K562 (cell line): ENCODE data around the gene PRDM1. TPM values are rescaled to one million over a fixed set of nuclear protein-coding genes. Genes with fewer than 3 reads are reported as not detected.
A peak's percentile ranks its signal among the peaks of the same experiment; 100 is the strongest.

ENCODE experiments used
- ATAC-seq: fragments of 200-7000 bp; cut with Tn5 transposase; 3 replicates; pipeline ENCODE4 v1.9.1; 2020; ENCODE audit warnings: moderate library complexity
- BruUV-seq: library from RNA; stranded (reverse); fragments of 400-500 nt; replicated peaks from 2 replicates; lab custom pipeline; 2021; lab: Mats Ljungman, UMichigan
- CTCF ChIA-PET: fragments of 300-600 bp; formaldehyde crosslinking; extraction: SDS; loops from one replicate; lab custom pipeline; 2021; ENCODE audit warnings: low intra/inter-chr PET ratio; lab: Yijun Ruan, JAX
- POLR2A ChIA-PET: fragments of 300-600, 350-650 bp; sonication (Branson Sonifier 250); formaldehyde crosslinking; extraction: SDS; loops from one replicate; lab custom pipeline; 2021; ENCODE audit warnings: antibody characterized with exemption, inconsistent platforms; lab: Yijun Ruan, JAX
- DNase-seq, 4 experiments: peaks; one replicate each; pipeline versions ENCODE4 v3.0.0 to v3.0.0-alpha.2; 2011 to 2018; ENCODE audit warnings: low spot score in 3 of 4, mixed read lengths in 3 of 4; ENCODE audit errors: extremely low read depth in 1 of 4
- FAIRE-seq: peaks from 2 replicates; lab custom pipeline; 2011; peaks lifted over from hg19 to GRCh38; lab: Jason Lieb, UNC
- H2AFZ ChIP-seq: 2 replicates; pipeline ENCODE4 v1.6.0; 2011; ENCODE audit warnings: low read depth, low read length, control low read depth, inconsistent platforms
- H3K27ac ChIP-seq: fragments of 200-600 bp; 3 replicates; pipeline ENCODE4 v1.8.0; 2011; ENCODE audit warnings: low read depth, mild to moderate bottlenecking, control low read depth, inconsistent platforms, low read length, moderate library complexity, mixed read lengths; ENCODE audit errors: extremely low read depth
- H3K27me3 ChIP-seq, 2 experiments: fragments of 300-600 bp in 1 of 2; 2 replicates in 1 of 2; 3 replicates in 1 of 2; pipeline versions ENCODE4 v1.6.0 to v1.8.0; 2011; ENCODE audit warnings: inconsistent platforms in 2 of 2, low read length in 2 of 2, mild to moderate bottlenecking in 1 of 2, mixed read lengths in 1 of 2, moderate library complexity in 1 of 2; ENCODE audit not compliant: control insufficient read depth in 2 of 2, insufficient read depth in 2 of 2
- H3K36me3 ChIP-seq: fragments of 300-600 bp; 3 replicates; pipeline ENCODE4 v1.8.0; 2011; ENCODE audit warnings: mild to moderate bottlenecking, low read length, inconsistent platforms; ENCODE audit not compliant: control insufficient read depth, insufficient read depth
- H3K4me1 ChIP-seq, 2 experiments: fragments of 200-600 bp in 1 of 2; replicated peaks in 1 of 2; 2 replicates in 1 of 2; 3 replicates in 1 of 2; pipeline versions ENCODE4 v1.5.1 to v1.8.0; 2011; ENCODE audit warnings: inconsistent platforms in 2 of 2, low read length in 2 of 2, mild to moderate bottlenecking in 1 of 2, mixed read lengths in 1 of 2, moderate library complexity in 1 of 2; ENCODE audit not compliant: control insufficient read depth in 2 of 2, insufficient read depth in 2 of 2
- H3K4me2 ChIP-seq: 2 replicates; pipeline ENCODE4 v1.6.1; 2011; ENCODE audit warnings: low read length, control low read depth, inconsistent platforms, mixed read lengths; ENCODE audit not compliant: insufficient read depth
- H3K4me3 ChIP-seq: fragments of 200-600 bp; sonication (generic), shearing (Covaris generic); 2 replicates; pipeline ENCODE4 v1.5.1; 2016; ENCODE audit warnings: control low read depth, inconsistent platforms
- H3K79me2 ChIP-seq: fragments of 200-600 bp; 3 replicates; pipeline ENCODE4 v1.8.0; 2011; ENCODE audit warnings: low read length, inconsistent platforms; ENCODE audit not compliant: control insufficient read depth, insufficient read depth
- H3K9ac ChIP-seq, 2 experiments: 2 replicates each; pipeline versions ENCODE4 v1.6.0 to v1.6.1; 2011; ENCODE audit warnings: low read depth in 2 of 2, low read length in 2 of 2, control low read depth in 1 of 2, inconsistent platforms in 1 of 2, mild to moderate bottlenecking in 1 of 2, mixed read lengths in 1 of 2; ENCODE audit not compliant: insufficient read depth in 1 of 2
- H3K9me1 ChIP-seq: one replicate; pipeline ENCODE4 v1.6.0; 2011; ENCODE audit warnings: inconsistent platforms, mild to moderate bottlenecking, low read length, moderate library complexity; ENCODE audit not compliant: control insufficient read depth, insufficient read depth
- H3K9me3 ChIP-seq: replicated peaks from 2 replicates; pipeline ENCODE4 v1.5.1; 2011; ENCODE audit warnings: low read depth, low read length, inconsistent platforms; ENCODE audit not compliant: control insufficient read depth, insufficient read depth
- H4K20me1 ChIP-seq: replicated peaks from 2 replicates; pipeline ENCODE4 v1.6.1; 2011; ENCODE audit warnings: low read length, inconsistent platforms, mixed read lengths; ENCODE audit not compliant: control insufficient read depth, insufficient read depth
- AFF1 ChIP-seq, 2 experiments: fragments of 450-650 bp; IDR thresholded peaks; 2 replicates each; pipeline ENCODE4 v1.6.1; 2018; ENCODE audit warnings: mild to moderate bottlenecking in 2 of 2, low read depth in 1 of 2; ENCODE audit not compliant: partially characterized antibody in 2 of 2
- GMEB1 ChIP-seq: fragments of 250-450 bp; sonication (Bioruptor Pico); IDR thresholded peaks from 2 replicates; pipeline ENCODE4 v1.4.0; 2020; ENCODE audit warnings: mild to moderate bottlenecking
- HMG20B ChIP-seq: fragments of 250-450 bp; sonication (Bioruptor Pico); IDR thresholded peaks from 2 replicates; pipeline ENCODE4 v1.5.0; 2021; ENCODE audit warnings: mild to moderate bottlenecking
- HNRNPK ChIP-seq: fragments of 200-400 bp; formaldehyde crosslinking; IDR thresholded peaks from one replicate; pipeline ENCODE4 v1.6.1; 2018; ENCODE audit warnings: mild to moderate bottlenecking, low read depth, low read length; ENCODE audit not compliant: poor library complexity, severe bottlenecking
- MAFK ChIP-seq: IDR thresholded peaks from 2 replicates; pipeline ENCODE4 v1.6.1; 2011; ENCODE audit warnings: low read length, improper control_type of control experiment
- NEUROD1 ChIP-seq: fragments of 150-350 bp; IDR thresholded peaks from 2 replicates; pipeline ENCODE4 v1.6.1; 2014; ENCODE audit warnings: borderline replicate concordance, low read length, low read depth; ENCODE audit not compliant: partially characterized antibody
- RCOR1 ChIP-seq, 2 experiments: IDR thresholded peaks; 2 replicates each; pipeline ENCODE4 v1.6.1; 2012; ENCODE audit warnings: low read depth in 2 of 2, low read length in 2 of 2, borderline replicate concordance in 1 of 2, improper control_type of control experiment in 1 of 2
- ZBTB9 ChIP-seq: fragments of 450-650 bp; formaldehyde crosslinking; IDR thresholded peaks from 2 replicates; pipeline ENCODE4 v1.4.0; 2020; ENCODE audit warnings: mild to moderate bottlenecking, moderate library complexity
- ZNF232 ChIP-seq: sonication (generic); formaldehyde crosslinking; IDR thresholded peaks from 2 replicates; pipeline ENCODE4 v1.8.0; 2022; ENCODE audit warnings: mild to moderate bottlenecking, missing genetic modification reagents
- ZNF778 ChIP-seq: fragments of 450-650 bp; formaldehyde crosslinking; IDR thresholded peaks from 2 replicates; pipeline ENCODE4 v1.4.0; 2020; ENCODE audit warnings: mild to moderate bottlenecking, moderate library complexity
- ZNF830 ChIP-seq: fragments of 250-450 bp; sonication (Bioruptor Pico); IDR thresholded peaks from 2 replicates; pipeline ENCODE4 v1.5.0; 2021; ENCODE audit warnings: mild to moderate bottlenecking
- WGBS: fragments of 100-300 bp; shearing (Covaris generic); methylation state at CpG from one replicate; pipeline ENCODE4 v1.1.6; 2016; ENCODE audit warnings: low coverage, mixed read lengths; ENCODE audit not compliant: insufficient coverage; ENCODE audit errors: missing lambda C conversion rate; 5-methylcytosine and 5-hydroxymethylcytosine counted together
- in situ Hi-C: fragments of 300-500 bp; cut with MboI; formaldehyde crosslinking; loops from 4 replicates; pipeline ENCODE4 v1.15.0; 2018; ENCODE audit warnings: inconsistent platforms, mixed read lengths
- intact Hi-C: fragments of 100-400 bp; cut with micrococcal nuclease; formaldehyde crosslinking; loops from 2 replicates; pipeline ENCODE4 v1.14.2; 2022
- polyA plus RNA-seq, 8 experiments: library from polyadenylated mRNA; depleted of rRNA in 4 of 8; stranded (reverse) in 5 of 8; unstranded in 3 of 8; fragments of >200 nt; fragmentation: Nextera tagmentation in 2 of 8; fragmentation: Illumina TruSeq in 1 of 8; extraction: Ambion mirVana in 2 of 8; extraction: Trizol in 1 of 8; gene quantifications; 2 replicates each; pipeline versions ENCODE4 v1.2.1 to v1.2.3, GENCODE V29; 2011 to 2014; ENCODE audit warnings: inconsistent platforms in 1 of 8, missing spikeins in 1 of 8
- total RNA-seq, 7 experiments: library from RNA; depleted of rRNA in 6 of 7; stranded (reverse); fragments of >200 nt in 6 of 7; fragmentation: Illumina TruSeq in 2 of 7; extraction: Trizol in 2 of 7; gene quantifications; 2 replicates each; pipeline versions ENCODE4 v1.2.1 to v1.2.3, GENCODE V29; 2011 to 2021; ENCODE audit warnings: low replicate concordance in 1 of 7

The PRDM1 gene
- total and polyA plus RNA-seq, 9 of the 15 experiments (the other 6 are each of a cell fraction or from before 2014, with no cell fraction given): 0.09 to 0.89 (median 0.27) TPM

GRCh38 chr6:106113256-106113959 is 27.3 kb downstream of the PRDM1 start:
- intact Hi-C loops (no loop called here), in situ Hi-C loops (no loop called here)
- FAIRE-seq: no peak
- Histone ChIP-seq H3K27ac (no peak overlapping the region), H3K4me1 (peaks cover 5 to 21% of the 10 kb centered on the region in 2 experiments; a peak in 4 of 5 replicates), H2AFZ (0 out of 2 replicates have a peak overlapping the region, but pooled peaks have one; percentile 38), H4K20me1 (no peaks in the 10 kb centered on the region), H3K9ac (no peak overlapping the region), H3K79me2 (no peaks in the 10 kb centered on the region), H3K9me3 (no peaks in the 10 kb centered on the region), H3K4me3 (no peak overlapping the region), H3K27me3 (no peaks in the 10 kb centered on the region), H3K9me1 (no peaks in the 10 kb centered on the region), H3K36me3 (no peaks in the 10 kb centered on the region), H3K4me2 (no peak overlapping the region)
- TF ChIP-seq ZNF830 (CRISPR knock-in tag) (no peak), ZNF778 (no peak), ZNF232 (CRISPR knock-in tag) (no peak), GMEB1 (CRISPR knock-in tag) (no peak), HNRNPK (no peak), ZBTB9 (CRISPR knock-in tag) (no peak), NEUROD1 (no peak), HMG20B (CRISPR knock-in tag) (no peak), RCOR1 (IDR thresholded peaks at IDR 0.05; ENCODE audit: borderline replicate concordance in 1 of 2, low read depth in 2 of 2, low read length in 2 of 2) (no peak), AFF1 (IDR thresholded peaks at IDR 0.05; ENCODE audit: low read depth in 1 of 2, partially characterized antibody in 2 of 2) (no peak), MAFK (no peak)
- no TSS peak for BruUV-seq
- CTCF ChIA-PET: no interaction called here
- POLR2A ChIA-PET: no interaction called here
- DNase-seq: no peak
- 58% methylated on average over 10 of the region's 10 CpGs for WGBS
- no peak; the same call in 1 of the 3 replicates for ATAC-seq
